Measurements from ENCODE around the gene GNG12. TPM values are rescaled to one million over a fixed set of nuclear protein-coding genes. Genes with fewer than 3 reads are reported as not detected.

Gene GNG12
- total and polyA plus RNA-seq, 8 donors, result 51.2 to 71.9 (median 57.1) TPM

DNA sequence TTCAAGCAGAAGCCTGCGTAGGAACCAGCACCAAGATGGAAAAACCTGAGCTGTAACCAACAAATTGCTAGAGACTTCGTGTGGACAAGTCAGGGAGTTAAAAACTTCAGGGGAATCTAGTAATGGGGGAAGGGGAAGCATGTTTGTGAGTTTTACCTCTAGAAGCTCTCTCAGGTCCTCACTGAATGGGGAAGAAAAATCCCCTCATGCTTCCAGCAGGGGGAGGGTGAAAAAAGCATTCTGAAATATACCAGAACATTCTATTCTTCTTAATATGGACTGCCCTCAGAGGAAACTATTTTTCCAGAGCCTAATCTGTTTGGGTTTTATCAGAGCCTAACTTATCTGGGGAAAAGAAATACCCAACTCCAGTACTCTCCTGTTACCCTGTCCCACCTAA is 28.6 kb downstream of the GNG12 start:
- intact Hi-C loops (cut with DNase I), result no loop called here
- TF ChIP-seq CTCF (IDR thresholded peaks at IDR 0.05), result no peak
- DNase-seq (no peak), ATAC-seq (no peak)
- no peaks in the 10 kb centered on the region for H3K27me3 ChIP-seq
- H3K36me3 ChIP-seq, result no peaks in the 10 kb centered on the region
- no peaks in the 10 kb centered on the region for H3K4me1 ChIP-seq
- H3K9me3 ChIP-seq, result no peaks in the 10 kb centered on the region
- H3K27ac ChIP-seq, result no peak overlapping the region
- no peak overlapping the region for H3K4me3 ChIP-seq

DNA sequence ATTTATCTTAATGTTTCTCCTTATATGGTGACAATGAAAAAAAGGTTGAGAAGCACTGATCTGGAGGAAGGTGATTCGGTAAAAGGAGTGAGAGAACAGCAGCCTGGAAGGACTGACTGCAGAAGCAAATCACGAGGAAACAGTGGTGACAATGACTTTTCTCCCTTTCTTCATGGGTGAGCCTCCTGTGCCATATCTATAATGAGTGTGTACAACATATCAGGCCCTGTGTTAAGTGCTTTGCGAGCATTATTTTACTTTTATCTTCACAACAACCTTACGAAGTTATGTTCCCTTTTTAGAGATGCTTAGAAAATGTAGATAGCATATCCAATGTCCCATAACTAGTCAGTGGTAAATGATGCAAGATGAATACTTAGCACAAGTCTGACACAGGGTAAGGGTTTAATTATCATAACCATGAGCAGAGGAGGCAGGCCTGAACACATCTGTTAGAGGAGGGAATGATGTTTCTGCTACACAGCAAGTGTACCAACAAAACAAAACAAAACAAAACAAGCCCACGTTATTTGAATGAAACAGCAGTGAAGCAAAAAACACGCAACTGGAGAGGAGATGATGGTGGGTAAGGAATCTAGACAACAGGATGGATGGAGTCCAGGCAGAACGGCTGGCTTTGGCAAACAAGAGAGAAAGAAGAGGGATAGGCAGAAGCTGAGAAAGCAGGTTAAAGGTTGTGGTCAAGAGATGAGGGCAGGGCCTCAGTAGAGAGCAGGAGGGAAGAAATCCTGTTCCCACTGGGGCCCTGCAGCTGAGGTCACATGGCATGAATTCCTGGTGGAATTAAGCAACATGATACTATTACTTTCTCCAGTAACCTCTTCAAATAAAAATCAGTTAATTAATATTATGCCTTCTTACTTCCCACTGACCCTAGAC is 29.6 kb downstream of the GNG12 start:
- TF ChIP-seq CTCF (IDR thresholded peaks at IDR 0.05), result no peak
- intact Hi-C loops (cut with DNase I), result no loop called here
- Histone ChIP-seq H3K36me3 (no peaks in the 10 kb centered on the region), H3K4me1 (no peaks in the 10 kb centered on the region), H3K27ac (no peak overlapping the region), H3K4me3 (no peak overlapping the region), H3K27me3 (no peaks in the 10 kb centered on the region), H3K9me3 (no peaks in the 10 kb centered on the region)
- ATAC-seq (no peak), DNase-seq (no peak)

DNA sequence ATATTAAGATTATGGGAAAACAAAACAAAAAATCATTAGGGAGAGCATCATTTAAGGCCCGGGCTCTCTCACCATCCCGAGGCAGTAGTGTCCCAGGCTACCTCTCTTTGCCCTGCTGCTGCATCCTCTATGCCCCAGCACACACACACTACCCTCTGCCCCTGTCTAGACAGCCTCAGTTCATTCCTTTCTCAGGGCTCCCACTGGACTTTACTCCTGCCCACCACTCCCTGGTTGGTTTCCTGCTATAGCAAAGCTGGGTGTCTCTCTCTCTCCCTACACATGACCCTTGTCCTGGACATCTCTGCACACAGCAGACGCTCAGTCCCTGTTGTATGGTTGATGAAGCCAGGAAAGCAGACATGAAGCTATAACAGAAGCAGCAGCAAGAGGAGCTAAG is 30.7 kb downstream of the GNG12 start:
- Histone ChIP-seq H3K27me3 (no peaks in the 10 kb centered on the region), H3K4me3 (no peak overlapping the region), H3K4me1 (no peaks in the 10 kb centered on the region), H3K36me3 (no peaks in the 10 kb centered on the region), H3K9me3 (no peaks in the 10 kb centered on the region), H3K27ac (no peak overlapping the region)
- intact Hi-C loops (cut with DNase I), result no loop called here
- TF ChIP-seq CTCF (IDR thresholded peaks at IDR 0.05), result no peak
- ATAC-seq (no peak), DNase-seq (no peak)

DNA sequence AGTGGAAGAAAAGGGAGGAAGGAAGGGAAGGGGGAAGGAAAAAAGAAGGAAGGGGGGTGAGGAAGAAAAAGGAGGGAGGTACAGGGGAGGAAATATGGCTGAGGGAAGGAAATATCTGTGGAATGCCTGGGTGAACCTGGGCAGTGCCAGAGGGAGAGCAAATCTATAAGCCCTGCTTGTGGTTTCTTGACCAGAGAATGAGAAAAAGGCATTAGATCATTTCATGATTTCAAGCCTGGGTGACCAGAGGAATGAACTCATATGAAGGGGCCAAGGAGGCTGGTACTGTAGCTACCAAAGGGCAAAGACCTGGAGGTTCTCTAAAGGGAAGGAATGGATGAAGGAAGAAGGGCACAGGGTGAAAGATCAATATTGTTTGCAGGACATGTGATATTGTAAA is 31.4 kb downstream of the GNG12 start:
- intact Hi-C loops (cut with DNase I), result no loop called here
- Histone ChIP-seq H3K9me3 (no peaks in the 10 kb centered on the region), H3K4me1 (no peaks in the 10 kb centered on the region), H3K36me3 (no peaks in the 10 kb centered on the region), H3K4me3 (no peak overlapping the region), H3K27ac (no peak overlapping the region), H3K27me3 (no peaks in the 10 kb centered on the region)
- ATAC-seq, result no peak
- TF ChIP-seq CTCF (IDR thresholded peaks at IDR 0.05), result no peak
- no peak for DNase-seq

DNA sequence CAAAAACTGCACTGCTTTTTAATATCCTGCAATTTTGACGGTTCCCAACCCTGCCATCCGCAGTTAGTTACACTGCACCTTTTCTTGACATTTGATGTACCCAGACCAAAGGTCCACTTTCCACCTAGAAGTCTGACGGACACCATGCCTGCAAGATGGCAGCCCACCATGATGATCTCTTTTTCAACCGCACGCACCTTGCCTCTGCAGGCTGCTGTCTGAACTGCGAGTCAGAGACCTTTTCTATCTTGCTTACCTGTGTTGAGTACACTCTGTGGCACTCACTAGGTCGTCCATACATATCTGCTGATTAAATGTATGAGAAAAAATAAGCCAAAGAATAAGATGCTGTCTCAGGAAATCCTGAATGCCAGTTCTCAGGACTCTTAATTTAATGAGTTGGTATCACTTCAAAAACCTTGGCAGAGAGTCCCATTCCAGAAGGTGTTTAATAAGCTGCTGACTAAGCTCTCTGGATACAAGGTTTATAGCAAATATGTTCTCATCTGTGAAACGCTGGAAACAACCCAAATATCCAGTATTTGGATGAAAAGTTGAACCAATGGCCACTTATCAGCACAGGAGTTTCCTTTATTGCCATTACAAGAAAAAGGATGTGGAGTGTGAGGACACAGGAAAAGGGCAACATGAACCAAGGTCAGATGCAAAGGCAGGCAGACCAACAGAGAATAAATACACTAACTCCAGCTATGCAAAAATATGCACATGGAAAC is 37.9 kb downstream of the GNG12 start:
- no peaks in the 10 kb centered on the region for H3K9me3 ChIP-seq
- ATAC-seq (no peak), DNase-seq (no peak)
- no peak overlapping the region for H3K4me3 ChIP-seq
- H3K27me3 ChIP-seq, result no peaks in the 10 kb centered on the region
- H3K27ac ChIP-seq, result no peak overlapping the region
- H3K36me3 ChIP-seq, result no peaks in the 10 kb centered on the region
- TF ChIP-seq CTCF (IDR thresholded peaks at IDR 0.05), result no peak
- H3K4me1 ChIP-seq, result peaks cover 11 to 19% of the 10 kb centered on the region in 2 donors
- intact Hi-C loops (cut with DNase I), result no loop called here

All from left lung (tissue), 10 donors.